ENCODE data around the gene PTPRG. TPM values are rescaled to one million over a fixed set of nuclear protein-coding genes. Genes with fewer than 3 reads are reported as not detected.

The PTPRG gene
- total RNA-seq, 4 donors from 2014 or later: 33.5 to 56.6 (median 46.9) TPM

- TF ChIP-seq CTCF (IDR thresholded peaks at IDR 0.05) (no peak), POLR2A (IDR thresholded peaks at IDR 0.05) (no peak)
- H3K4me1 ChIP-seq: peaks cover 0 to 9% (median 2%) of the 10 kb centered on the region in 4 donors
- no peaks in the 10 kb centered on the region for H3K36me3 ChIP-seq
- H3K27ac ChIP-seq: no peak overlapping the region
- DNase-seq: no peak
- H3K9me3 ChIP-seq: no peaks in the 10 kb centered on the region
- H3K27me3 ChIP-seq: no peaks in the 10 kb centered on the region
- no peak overlapping the region for H3K4me3 ChIP-seq
Observed at GRCh38 chr3:61612211-61613194, 51.1 kb downstream of the PTPRG start.

GRCh38 chr3:61613666-61614065 is 52.3 kb downstream of the PTPRG start:
- TF ChIP-seq CTCF (IDR thresholded peaks at IDR 0.05): no peak
- TF ChIP-seq POLR2A (IDR thresholded peaks at IDR 0.05): no peak
- Histone ChIP-seq H3K4me1 (peaks cover 0 to 13% (median 2%) of the 10 kb centered on the region in 4 donors), H3K9me3 (no peaks in the 10 kb centered on the region), H3K27ac (no peak overlapping the region), H3K36me3 (no peaks in the 10 kb centered on the region), H3K4me3 (no peak overlapping the region), H3K27me3 (no peaks in the 10 kb centered on the region)
- DNase-seq: no peak

GRCh38 chr3:61615643-61616042 is 54.3 kb downstream of the PTPRG start:
- H3K4me3 ChIP-seq: no peak overlapping the region
- no peaks in the 10 kb centered on the region for H3K27me3 ChIP-seq
- no peak overlapping the region for H3K27ac ChIP-seq
- H3K9me3 ChIP-seq: no peaks in the 10 kb centered on the region
- no peak for DNase-seq
- H3K36me3 ChIP-seq: no peaks in the 10 kb centered on the region
- H3K4me1 ChIP-seq: peaks cover 0 to 13% (median 2%) of the 10 kb centered on the region in 4 donors
- TF ChIP-seq CTCF (IDR thresholded peaks at IDR 0.05) (no peak), POLR2A (IDR thresholded peaks at IDR 0.05) (no peak)

GRCh38 chr3:61616586-61616985 is 55.2 kb downstream of the PTPRG start:
- Histone ChIP-seq H3K27me3 (no peaks in the 10 kb centered on the region), H3K9me3 (no peaks in the 10 kb centered on the region), H3K27ac (peak overlapping the region in 1 of 4 donors; percentile 26), H3K36me3 (no peaks in the 10 kb centered on the region), H3K4me1 (peaks cover 0 to 13% (median 2%) of the 10 kb centered on the region in 4 donors), H3K4me3 (no peak overlapping the region)
- no peak for DNase-seq
- no peak for TF ChIP-seq CTCF (IDR thresholded peaks at IDR 0.05)
- no peak for TF ChIP-seq POLR2A (IDR thresholded peaks at IDR 0.05)

GRCh38 chr3:61617041-61617440 is 55.7 kb downstream of the PTPRG start:
- Histone ChIP-seq H3K4me1 (peaks cover 0 to 13% (median 2%) of the 10 kb centered on the region in 4 donors), H3K4me3 (no peak overlapping the region), H3K36me3 (no peaks in the 10 kb centered on the region), H3K27me3 (no peaks in the 10 kb centered on the region), H3K9me3 (no peaks in the 10 kb centered on the region), H3K27ac (peak overlapping the region in 2 of 4 donors; percentile 26 to 37)
- no peak for DNase-seq
- TF ChIP-seq CTCF (IDR thresholded peaks at IDR 0.05) (no peak), POLR2A (IDR thresholded peaks at IDR 0.05) (no peak)
